NCI-H748 (cell line): ENCODE measurements around the gene RASGRP4.
"Not testable (repeated sequence)": the region's sequence is repeated elsewhere in the genome, so short reads cannot be mapped to it uniquely, and the experiment has no call there.

ENCODE experiments used
- DNase-seq: peaks from one replicate; lab custom pipeline; 2025; ENCODE audit not compliant: unreplicated experiment; lab: John Stamatoyannopoulos, UW

RASGRP4 gene

GRCh38 chr19:38425810-38426466, at the start of gene RASGRP4:
Gene RASGRP4 (minus strand): TSS chr19:38426219. CDS start chr19:38426091, 128 bp downstream.
- no peak for DNase-seq

DNA sequence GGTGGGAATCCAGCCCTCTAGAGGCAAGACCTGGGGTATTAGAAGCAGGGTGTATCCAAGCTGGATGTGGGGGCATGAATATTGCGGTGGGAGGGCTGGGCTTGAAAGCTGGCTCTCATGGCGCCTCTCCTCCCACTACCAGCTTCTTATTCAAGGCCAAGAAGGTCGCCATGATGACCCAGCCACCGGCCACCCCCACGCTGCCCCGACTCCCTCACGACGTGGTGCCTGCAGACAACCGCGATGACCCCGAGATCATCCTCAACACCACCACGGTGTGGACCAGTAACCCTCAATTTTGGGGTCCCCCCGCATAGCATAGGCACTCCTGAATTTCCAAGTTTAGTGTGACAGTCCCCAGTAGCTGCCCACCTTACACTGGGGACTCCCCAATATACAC, 49.2 kb upstream of the RASGRP4 start:
- DNase-seq, result no peak

DNA sequence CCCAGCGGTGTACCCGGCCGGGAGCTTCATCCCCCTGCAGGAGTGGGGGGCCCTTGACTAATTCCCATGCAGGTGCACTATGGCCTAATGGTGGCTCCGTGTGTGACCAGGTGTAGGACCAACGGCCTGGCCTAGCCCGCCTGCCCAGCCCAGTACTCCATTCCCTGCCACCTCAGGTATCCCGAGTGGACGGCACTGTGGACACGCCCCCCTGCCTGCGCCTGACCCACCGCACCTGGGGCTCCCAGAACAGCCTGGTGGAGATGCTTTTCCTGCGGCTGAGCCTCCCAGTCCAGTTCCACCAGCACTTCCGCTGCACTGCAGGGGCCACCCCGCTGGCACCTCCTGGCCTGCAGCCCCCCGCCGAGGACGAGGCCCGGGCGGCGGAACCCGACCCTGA, 47.2 kb upstream of the RASGRP4 start:
- DNase-seq, result no peak

- not testable (repeated sequence) for DNase-seq
These were observed 46.7 kb upstream of the RASGRP4 start for GRCh38 chr19:38472725-38473124.

DNA sequence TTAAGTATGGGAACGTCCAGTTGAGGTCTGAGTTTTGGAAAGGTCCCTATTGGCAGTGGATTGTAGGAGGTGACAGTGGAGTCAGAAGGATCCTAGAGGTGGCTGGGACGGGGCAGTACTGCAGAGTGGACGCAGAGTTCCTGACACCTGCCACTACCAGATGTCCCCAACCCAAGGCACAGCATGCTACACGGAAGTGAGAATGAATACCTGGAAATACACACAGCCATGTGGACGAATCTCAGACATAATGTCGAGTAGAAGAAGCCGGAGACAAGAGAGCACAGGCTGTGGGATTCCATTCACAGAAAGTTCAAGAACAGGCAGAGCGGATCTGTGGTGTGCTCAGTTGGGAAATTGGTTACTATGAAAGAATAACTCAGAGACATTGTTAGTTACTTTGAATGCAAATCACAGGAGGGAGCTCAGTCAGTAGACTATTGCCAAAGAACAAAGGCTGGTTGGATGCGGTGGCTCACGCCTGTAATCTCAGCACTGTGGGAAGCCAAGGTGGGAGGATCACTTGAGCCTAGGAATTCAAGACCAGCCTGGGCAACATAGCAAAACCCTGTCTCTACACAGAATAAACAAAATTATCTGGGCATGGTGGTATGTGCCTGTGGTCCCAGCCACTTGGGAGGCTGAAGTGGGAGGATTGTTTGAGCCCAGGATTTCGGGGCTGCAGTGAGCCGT, 44.9 kb upstream of the RASGRP4 start:
- DNase-seq, result no peak

GRCh38 chr19:38469151-38469550, 43.1 kb upstream of the RASGRP4 start:
- DNase-seq, result no peak

- no peak for DNase-seq
These were observed 41.8 kb upstream of the RASGRP4 start for GRCh38 chr19:38467541-38468525.

- no peak for DNase-seq
These were observed 40.0 kb upstream of the RASGRP4 start for GRCh38 chr19:38466050-38466449.

DNA sequence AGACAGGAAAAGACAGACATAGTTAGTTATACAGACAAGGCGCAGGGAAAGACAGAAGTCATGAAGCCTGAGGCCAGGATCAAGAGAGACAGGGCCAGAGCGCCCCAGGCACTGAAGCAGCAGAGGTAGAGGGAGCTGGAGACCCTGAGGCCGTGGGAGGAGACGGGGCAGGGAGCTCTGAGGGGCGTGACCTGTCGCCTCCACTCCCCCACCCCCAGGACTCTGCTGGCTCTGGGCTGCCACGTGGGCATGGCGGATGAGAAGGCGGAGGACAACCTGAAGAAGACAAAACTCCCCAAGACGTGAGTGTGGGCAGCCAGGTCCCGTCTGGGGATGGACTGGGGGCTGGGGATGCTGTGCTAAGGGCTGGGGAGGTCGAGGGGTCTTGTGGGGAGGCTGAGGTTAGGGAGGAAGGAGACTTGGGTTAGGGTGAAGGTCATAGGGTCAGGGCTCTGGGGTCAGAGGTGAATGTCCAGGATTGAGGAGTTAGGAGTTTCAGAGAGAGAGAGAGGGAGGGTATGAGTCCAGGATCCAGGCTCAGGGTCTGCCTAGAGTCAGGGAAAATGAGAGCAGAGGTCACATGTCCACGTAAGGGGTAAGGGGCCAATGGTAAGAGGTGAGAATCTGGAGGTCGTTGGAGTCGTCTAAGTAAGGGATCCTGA, 38.5 kb upstream of the RASGRP4 start:
- no peak for DNase-seq

DNA sequence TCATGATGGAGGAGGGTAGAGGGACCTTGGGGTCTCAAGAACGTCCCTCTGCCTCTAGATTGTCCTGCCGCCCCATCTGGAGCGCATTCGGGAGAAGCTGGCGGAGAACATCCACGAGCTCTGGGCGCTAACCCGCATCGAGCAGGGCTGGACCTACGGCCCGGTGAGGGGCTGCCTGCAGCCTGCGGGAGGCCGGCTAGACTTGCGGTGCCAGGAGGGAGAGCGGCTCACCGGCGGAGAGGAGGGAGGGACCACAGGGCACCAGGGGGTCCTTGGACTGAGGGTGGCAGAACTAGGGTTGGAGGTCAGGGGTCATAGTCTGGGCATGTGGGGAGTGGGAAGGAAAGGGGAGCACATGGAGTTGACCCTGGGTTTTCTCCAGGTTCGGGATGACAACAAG, 37.3 kb upstream of the RASGRP4 start:
- no peak for DNase-seq

DNA sequence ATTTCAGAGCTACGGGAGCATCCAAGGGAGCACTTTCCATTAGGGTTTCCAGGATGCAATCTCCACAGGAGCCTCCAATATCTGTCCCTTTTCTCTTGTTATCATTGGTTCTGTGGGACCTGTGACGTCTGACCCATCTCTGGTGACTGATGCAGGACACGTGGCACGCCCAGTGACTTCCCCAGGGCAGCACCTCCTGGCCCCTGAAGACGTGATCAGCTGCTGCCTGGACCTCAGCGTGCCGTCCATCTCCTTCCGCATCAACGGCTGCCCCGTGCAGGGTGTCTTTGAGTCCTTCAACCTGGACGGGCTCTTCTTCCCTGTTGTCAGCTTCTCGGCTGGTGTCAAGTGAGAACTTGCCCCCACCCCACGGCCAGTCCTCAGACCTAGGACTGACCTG, 33.0 kb upstream of the RASGRP4 start:
- no peak for DNase-seq

- DNase-seq, result no peak
These were observed 31.8 kb upstream of the RASGRP4 start for GRCh38 chr19:38457690-38458405.

GRCh38 chr19:38457202-38457601, 31.2 kb upstream of the RASGRP4 start:
- DNase-seq, result no peak

DNA sequence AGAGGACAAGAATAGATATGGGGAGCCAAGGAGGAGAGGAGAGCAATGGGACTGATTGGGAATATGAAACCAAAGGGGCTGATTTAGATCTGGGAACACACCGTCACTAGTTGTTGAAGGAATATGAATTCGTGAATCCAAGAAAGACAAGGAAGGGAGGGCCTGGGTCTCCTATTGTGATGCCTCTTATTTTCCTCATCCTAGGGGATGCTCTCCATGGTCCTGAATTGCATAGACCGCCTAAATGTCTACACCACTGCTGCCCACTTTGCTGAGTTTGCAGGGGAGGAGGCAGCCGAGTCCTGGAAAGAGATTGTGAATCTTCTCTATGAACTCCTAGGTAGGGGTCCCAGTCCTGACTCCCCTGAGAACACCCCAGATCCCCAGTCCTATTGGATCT, 29.0 kb upstream of the RASGRP4 start:
- DNase-seq, result no peak

DNA sequence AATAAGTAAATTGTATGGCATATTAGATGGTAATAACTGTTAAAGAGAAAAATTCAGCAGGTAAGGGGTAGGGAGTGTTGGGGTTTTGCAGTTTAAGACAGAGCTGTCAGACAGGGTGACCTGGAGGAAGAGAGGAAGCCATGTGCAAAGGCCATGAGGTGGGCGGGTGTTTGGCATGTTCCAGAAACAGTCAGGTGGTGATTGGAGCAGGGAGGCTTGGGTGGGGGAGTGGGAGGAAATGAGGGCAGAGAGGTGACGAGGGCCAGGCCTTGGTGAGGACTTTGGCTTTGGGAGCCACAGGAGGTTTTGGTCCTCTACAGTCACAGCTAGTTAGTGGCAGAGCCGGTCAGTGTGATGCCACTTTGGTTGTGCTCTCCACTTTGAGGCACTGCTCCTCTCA, 27.6 kb upstream of the RASGRP4 start:
- no peak for DNase-seq

DNA sequence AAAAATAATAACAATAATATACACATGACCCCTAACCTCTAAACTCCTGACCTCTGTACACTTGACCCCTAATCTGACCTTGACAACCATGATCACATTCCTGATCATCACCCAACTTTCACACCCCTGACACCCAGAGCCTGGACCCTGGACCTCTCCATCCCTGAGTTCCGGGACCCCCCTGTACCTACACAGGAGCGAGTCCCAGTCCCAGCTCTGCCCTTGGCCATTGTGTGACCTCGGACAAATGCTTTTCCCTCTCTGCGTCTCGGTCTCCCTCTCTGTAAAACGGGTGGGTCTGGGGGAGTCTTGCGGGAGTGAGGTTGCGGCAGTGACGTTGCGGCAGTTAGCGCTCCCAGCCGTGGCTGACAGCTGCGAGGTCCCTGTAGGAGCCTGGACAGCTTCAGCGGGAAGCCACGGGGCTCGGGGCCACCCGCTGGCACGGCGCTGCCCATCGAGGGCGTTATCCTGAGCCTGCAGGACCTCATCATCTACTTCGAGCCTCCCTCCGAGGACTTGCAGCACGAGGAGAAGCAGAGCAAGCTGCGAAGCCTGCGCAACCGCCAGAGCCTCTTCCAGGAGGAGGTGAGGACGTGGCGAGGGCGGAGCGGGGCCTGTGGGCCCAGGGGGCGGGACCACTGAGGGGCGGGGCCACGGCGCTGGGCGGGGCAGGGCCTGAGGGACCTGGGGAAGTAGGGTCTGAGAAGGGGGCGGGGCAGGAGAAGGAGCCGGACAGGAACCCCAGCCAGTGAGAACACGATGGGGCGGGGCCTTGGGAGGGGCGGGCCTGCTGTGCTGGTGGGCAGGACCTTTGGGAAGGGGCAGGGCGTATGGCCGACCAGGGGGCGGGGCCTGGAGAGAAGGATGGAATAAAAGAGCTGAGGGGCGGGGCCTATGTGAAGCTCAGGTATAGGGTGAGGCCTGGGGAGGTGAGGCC, 26.7 kb upstream of the RASGRP4 start:
- DNase-seq, result no peak

GRCh38 chr19:38451629-38452028, 25.6 kb upstream of the RASGRP4 start:
- no peak for DNase-seq

GRCh38 chr19:38451036-38451435, 25.0 kb upstream of the RASGRP4 start:
- no peak for DNase-seq

DNA sequence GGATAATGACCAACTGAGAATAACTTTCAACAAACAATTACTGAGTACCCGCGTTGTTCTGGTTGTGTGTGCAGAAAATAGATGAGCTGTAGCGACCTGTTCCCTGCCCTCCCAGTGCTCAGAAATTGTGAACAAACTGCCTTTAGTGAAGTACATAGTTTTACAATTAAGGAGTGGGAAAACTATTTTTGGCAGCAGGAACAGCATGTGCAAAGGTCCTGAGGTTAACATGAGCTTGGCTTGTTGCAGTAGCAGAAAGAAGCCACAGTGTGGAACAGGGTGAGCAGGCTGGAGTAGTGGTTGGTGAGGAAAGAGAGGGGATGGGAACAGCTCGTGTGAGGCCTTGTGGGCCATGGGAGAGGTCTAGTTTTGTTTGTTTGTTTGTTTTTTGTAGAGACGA, 23.5 kb upstream of the RASGRP4 start:
- DNase-seq, result no peak
